EL (cell line): ENCODE measurements around the gene UBE4B.
"Not testable (repeated sequence)": the region's sequence is repeated elsewhere in the genome, so short reads cannot be mapped to it uniquely, and the experiment has no call there.

ENCODE experiments used
- DNase-seq: peaks from one replicate; pipeline ENCODE4 v3.0.0-alpha.2; 2016

Gene UBE4B

DNA sequence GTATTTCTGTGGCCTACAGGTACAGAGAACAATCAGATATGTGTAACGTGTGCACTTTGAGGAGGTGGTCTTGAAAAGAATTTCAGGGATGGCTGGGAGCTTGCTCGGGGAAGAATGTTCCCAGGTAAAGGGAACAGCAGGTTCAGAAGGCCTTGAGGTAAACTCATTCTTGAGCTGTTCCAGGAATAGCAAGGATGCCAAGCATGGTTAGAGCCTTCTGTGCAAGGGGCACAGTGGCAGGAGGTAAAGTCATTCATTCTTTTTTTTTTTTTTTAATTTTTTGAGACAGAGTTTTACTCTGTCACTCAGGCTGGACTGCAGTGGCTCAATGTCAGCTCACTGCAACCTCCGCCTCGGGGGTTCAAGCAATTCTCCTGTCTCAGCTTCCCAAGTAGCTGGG is 10.0 kb downstream of the UBE4B start:
- DNase-seq, result no peak

DNA sequence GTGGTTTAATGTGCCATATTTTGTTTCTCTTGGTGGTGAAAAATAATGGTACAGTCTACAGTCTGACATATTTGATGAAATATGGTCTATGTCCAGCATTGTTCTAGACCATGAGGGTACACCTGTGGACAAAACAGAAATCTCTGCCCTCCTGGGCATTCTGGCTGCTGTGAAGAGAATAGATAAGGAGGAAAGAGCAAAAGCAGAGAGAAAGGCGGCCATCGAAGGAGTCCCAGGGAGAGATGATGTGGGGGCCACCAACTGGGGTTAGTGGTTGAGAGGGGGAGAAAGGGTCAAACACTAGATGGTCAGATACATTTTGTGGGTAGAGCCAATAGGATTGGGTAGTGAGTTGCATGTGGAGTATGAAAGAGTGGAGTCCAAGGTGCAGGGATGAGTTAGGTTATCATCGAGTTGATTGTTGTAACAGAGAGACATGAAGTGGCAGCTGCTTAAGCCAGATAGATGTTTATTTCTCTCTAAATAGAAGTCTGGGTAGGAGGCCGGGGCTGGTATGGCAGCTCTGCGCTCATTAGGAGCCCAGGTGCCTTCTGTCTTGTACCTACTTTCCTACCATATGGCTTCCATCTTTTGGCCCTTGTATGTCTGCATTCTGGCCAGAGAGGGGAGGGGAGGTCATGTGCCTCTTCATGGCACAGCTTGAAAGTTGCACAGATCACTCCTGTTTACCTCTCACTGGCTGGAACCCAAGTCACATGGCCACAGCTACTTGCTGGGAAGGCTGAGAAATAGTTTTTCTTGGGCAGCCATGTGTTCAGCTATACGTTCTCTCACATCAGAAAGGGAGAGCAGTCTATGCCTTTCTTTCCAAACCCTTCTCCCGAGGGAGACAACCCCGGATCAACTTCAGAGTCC is 13.0 kb downstream of the UBE4B start:
- DNase-seq, result no peak

DNA sequence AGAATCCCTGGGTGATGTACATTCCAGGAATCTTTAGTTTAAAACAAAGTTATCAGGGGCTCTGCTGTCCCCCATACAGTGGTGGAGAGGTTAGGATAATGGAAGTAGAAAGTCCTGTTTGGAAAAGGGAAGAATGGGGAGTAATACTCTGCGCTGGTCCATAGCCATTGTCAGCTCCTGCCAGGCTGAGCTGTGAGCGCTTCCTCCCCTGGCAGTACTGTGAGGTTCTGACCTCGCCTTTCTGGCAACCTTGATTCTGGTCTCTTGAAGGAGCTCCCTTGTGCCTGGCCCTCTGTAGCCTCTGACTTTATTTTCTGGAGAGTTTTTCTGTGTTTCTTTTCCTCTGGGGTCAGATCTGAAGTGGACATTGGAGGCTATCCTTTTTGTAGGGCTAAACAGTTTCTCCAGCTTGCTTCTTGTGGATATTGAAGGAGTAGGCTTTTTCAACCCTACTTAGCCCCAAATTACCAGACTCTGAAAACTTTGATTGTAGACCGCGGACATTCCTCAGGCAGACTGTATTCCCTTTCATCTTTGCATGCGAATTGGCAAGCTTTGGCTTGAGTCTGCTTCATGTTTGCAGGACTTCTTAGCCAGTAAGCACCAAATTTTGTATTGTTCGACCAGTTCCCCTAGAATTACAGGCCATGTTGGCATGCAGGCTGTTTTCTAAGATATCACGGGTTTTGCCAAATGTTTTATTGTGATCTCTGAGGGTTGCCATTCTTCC is 13.8 kb downstream of the UBE4B start:
- DNase-seq, result no peak

DNA sequence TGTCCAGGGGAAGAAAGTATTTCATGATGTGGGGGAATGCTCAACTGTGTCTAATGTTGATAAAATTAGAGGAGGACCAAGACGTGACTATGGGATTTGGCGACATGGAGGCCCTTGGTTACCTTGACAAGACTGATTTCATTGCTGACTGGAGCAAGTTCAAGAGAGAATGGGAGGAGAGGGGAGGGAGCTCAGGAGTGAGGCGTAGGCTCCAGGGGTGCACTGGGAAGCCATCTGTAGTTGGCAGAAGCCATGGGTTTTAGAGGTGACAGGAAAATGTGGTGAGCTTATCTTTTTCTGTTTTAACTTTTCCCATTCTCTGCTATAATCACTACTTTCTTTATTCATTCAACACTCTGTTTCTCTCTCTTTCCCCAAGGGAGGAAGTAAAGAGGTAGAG is 15.8 kb downstream of the UBE4B start:
- DNase-seq, result no peak

DNA sequence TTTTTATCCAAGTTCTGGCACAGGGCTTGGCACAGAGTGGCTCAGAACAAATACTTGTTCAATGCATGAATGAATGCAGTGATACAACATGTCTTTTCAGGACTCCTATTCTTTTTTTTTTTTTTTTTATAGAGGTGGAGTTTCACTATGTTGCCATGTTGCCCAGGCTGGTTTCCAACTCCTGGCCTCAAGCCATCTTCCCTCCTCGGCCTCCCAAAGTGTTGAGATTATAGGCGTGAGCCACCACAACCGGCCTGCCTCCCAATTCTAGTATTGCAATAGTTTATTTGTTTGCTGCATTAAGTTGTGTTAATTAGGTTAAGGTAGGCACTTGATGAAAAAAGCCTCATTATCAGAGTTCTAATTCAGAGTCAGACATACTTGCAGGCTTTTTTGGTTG is 17.9 kb downstream of the UBE4B start:
- DNase-seq, result no peak

DNA sequence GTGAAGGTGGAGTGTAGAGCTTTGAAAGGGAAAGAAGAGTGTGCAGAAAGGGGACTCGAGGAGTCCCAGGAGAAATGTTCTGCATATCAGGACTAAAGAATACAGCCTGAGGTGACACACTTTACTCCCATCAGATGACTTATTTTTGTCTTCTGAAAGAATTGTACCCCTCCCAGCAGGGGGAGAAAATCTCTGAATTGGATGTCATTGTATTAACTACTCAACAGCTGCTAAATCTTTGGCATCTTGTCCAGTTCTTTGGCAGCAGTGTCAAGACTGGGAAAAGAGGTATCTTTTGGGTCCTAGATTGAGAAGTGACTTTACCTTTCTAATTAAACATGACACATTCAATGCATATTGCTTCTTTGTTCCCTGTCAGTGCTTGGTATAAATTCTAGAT is 18.9 kb downstream of the UBE4B start:
- DNase-seq, result no peak

DNA sequence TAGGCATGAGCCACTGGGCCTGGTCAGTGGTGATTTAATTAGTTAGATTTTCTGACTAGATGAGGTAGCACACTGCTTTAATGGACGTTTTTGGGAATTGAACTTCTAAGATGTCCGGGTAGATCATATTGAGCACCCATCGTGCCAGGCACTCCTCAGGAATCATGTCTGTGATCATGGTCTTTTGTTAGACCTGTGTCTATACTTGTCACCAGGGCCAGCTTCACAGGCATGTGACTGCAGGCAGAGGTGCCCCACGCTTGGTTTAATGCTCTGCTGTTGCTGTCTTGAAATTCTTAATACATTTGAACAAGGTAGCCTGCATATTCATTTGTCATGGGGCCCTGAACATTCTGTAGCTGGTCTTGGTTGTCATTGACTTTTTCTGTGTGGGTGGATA is 19.6 kb downstream of the UBE4B start:
- DNase-seq, result no peak

DNA sequence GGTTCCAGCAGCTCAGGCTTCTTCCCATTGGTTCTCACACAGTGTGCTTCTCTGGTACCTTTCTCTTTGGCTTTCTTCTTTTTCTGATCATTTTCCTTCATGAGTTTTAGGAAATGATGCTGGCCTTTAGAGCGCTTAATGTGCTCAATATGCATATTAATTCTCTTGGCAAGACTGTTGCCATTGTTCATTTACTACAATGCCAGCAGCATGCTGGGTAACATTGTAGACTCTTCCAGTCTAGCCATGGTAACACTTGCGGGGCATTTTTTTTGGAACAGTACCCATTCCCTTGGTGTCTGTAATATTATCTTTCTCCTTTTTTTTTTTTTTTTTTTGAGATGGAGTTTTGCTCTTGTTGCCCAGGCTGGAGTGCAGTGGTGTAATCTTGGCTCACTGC is 21.7 kb downstream of the UBE4B start:
- DNase-seq, result no peak

DNA sequence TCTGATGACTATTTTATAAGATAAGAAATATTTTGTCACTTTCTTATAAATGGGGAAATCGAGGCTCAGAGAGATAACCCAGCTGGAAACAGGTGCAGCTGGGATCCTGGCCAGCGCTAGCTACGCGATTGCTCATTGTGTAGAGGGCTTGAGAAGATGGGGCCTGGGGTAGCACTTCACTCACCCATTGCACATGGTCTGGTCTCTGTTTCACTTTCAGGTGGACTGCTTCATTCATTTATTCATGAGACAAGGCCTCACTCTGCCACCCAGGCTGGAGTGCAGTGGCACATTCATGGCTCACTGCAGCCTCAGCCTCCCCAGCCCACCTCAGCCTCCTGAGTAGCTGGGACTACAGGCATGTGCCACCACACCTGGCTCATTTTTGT is 23.8 kb downstream of the UBE4B start:
- DNase-seq, result no peak

DNA sequence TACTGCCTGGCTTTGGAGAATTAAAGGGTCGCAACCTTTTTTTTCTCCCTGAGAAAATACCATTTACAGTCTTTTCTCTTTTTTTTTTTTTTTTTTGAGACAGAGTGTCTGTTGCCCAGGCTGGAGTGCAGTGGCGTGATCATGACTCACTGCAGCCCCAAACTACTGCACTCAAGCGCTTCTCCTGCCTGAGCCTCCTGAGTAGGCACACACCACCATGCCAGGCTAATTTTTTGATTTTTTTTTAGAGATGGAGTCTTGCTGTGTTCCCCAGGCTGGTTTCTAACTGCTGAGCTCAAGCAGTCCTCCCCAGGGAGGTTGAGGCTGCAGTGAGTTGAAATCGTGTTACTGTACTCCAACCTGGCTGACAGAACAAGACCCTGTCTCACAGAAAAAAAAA is 24.6 kb downstream of the UBE4B start:
- DNase-seq, result peak; percentile 70

DNA sequence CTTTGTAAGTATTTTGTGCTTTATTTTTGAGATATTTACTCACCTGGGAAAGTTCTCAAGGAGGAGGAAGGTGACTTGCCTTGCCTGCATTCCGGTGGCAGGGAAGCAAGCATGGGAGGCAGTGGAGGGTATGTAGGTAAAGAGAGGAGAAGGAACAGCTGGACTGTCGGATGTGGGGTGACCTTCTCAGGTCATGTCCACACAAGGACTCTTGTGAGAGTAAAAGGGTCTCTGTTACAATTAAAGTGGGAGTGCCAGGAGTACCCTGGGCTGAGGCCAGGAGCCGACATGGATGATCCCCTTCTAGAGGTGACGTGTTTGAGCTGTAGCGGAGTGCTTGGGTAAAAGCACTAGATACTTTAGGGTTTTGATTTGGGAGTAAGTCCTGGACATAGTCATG is 25.0 kb downstream of the UBE4B start:
- no peak for DNase-seq

DNA sequence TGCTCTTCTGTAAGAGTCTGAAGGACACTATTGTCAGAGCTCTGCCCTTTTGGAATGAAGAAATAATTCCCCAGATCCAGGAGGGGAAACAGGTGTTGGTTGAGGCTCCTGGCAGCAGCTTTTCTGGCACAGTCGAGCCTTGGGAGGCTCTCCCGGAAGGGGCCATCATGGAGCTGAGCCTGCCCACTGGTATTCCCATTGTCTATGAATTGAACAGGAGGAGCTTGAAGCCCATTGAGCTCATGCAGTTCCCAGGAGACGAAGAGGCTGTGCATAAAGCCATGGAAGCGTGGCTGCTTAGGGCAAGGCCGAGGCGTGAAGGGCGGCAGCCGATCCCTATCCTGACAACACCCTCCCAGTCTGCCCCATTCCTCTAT is 26.6 kb downstream of the UBE4B start:
- DNase-seq, result no peak

DNA sequence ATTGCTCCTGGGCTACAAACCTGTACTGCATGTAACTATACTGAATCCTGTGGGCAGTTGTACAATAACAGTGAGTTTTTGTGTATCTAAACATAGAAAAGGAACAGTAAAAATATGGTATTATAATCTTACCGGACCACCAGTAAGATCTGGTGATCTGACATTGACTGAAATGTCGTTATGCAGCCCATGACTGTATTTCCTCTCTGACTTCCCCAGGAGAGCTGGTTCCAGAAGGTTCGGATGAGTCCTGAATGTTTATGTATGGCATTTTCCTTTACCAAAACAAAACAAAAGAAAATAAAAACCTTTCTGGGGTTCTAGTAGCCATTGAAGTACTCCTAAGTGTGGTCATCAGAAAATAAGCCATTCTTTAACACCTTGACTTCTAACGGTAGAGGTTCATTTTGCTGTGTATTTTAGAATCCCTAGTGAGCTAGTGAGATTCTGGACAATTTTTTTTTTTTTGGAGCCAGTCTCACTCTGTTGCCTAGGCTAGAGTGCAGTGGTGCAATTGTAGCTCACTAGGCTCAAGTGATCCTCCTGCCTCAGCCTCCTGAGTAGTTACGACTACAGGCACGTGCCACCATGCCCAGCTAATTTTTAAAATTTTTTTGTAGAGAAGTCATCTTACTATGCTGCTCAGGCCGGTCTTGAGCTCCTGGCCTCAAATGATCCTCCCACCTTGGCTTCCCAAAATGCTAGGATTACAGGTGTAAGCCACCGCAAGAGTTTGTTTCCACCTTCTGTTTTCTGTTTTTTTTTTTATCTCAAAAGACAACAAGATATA is 27.7 kb downstream of the UBE4B start:
- no peak for DNase-seq

DNA sequence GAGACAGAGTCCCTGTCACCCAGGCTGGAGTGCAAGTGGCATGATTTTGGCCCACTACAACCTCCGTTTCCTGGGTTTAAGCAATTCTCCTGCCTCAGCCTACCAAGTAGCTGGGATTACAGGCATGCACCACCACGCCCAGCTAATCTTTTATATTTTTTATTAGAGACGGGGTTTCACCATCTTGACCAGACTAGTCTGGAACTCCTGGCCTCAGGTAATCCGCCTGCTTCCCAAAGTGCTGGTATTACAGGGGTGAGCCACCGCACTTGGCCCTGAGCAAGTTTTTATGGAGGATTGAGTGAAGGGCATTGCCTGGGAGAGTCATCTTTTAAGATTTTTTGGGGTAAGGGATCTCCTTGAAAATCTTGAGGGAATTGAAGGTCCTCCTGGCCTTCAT is 28.5 kb downstream of the UBE4B start:
- no peak for DNase-seq

DNA sequence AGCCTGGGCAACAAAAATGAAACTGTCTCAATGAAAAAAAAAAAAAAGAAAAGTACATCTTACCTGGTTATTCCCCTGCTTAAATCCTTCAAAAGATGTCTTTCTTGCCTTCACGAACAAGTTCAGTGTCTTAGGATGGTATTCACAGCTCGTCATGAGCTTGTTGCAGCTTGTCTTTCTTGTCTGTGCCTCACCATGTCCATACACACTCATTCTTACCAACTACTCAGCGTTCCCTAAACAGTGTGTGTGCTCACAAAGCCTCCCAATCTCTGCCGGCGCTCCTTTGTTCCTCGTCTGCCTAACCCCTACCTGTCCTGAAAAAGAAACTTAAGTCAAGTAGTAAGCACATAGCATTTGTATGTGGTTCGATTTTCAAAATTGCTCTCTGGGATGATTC is 31.1 kb downstream of the UBE4B start:
- DNase-seq, result no peak

DNA sequence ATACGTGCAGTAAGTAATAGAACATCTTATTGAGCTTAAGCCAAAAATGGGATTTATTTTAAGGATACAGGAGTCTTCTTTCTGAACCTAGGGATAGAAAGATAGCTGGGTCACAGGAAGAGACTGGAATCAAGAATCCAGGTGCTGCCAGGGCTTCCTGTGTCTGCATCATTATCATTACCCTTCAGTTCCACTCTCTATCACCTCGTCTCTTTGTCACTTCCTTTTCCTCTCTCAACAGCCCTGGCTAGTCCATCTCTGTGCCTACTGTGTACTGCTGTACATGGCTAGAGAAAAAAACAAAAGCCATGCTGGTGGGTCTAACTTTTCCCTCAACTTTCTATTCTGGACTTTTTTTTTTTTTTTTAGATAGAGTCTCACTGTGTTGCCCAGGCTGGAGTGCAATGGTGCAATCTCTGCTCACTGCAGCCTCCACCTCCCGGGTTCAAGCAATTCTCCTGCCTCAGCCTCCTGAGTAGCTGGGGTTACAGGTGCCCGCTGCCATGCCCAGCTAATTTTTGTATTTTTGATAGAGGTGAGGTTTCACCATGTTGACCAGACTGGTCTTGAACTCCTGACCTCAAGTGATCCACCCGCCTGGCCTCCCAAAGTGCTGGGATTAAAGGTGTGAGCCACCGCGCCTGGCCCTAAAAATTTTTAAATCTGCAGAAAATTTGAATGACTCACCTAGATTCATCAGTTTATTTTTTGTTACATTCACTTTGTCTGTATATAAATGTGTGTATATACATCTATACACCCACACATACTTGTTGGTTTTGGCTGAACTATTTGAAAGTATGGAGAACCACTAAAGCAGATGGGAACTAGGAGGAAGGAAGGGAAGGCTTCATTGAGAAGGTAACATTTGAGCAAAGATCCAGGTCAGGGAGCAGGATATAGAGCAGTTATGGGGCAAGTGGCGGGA is 31.9 kb downstream of the UBE4B start:
- no peak for DNase-seq

DNA sequence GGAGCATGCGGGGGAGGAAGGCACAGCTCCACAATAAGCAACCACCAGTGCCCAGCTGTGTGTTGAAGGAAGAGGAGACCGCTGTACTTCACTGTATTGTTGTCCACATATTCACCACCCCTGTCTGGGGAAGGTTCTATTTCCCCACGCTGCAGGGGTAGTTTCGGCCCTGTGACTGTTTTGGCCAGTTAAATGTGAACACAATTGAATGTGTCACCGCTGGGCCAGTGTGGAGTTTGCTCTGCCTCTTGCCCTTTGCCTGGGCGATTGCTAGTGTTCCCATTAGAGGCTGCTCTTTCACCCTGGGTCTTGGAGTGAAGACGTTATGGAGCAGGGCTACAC is 32.6 kb downstream of the UBE4B start:
- DNase-seq, result no peak

DNA sequence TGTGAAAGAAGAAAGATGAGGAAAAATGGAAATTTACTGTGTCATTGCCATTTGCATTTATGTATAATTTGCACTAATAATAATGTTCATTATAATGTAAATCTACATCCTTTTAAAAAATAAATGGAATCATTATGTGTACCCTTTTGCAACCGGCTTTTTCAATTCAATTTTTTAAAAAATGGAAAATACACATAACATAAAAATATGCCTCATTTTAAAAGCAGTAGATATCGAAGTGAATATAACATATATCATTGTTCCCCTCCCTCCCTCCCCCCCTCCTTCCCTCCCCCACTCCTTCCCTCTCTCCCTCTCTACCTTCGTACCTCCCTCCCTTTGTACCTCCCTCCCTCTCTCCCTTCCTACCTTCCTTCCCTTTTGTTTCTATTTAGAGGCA is 33.0 kb downstream of the UBE4B start:
- DNase-seq, result no peak

DNA sequence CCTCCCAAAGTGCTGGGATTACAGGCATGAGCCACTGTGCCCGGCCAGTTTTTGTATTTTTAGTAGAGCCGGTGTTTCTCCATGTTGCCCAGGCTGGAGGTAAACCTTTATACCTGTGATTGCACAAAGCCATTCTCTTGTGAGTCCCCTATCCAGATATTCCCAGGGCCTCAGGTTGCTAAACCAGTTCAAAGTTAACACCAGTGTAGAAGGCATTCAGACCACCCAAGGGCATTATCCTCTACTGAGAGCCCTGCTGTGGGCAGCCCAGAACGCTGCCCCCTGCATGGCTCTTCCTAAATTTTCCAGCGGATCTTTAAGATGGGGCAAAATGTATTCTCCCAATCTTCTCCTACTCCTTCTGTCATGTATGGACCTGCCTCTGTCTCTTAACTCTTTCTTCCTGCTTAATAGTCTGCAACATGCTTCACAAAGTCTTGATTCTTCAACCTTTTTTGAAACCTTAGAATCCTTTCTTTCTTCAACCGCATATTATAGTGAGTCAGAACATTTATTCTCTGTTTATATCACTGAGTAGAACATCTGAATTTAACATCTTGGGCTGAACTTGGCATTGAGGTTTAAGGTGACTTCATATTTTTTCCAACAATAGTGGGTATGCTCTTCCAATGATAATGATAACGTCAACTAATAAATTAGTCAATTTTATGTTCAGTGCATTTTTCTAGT is 36.0 kb downstream of the UBE4B start:
- no peak for DNase-seq

DNA sequence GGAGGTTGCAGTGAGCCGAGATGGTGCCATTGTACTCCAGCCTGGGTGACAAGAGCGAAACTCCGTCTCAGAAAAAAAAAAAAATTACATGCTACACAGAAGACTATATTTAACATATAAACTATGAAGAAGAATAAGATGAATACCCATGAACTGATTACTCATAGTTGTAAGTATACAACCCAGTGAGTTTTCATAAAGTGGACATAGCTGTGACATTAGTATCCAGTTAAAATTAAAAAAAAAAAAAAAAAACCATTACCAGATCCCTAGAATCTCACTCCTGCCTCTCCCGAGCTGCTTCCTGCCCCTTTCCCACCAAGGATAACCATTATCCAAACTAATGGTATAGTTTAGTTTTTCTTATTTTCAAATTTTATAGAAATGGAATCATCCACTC is 37.4 kb downstream of the UBE4B start:
- no peak for DNase-seq

DNA sequence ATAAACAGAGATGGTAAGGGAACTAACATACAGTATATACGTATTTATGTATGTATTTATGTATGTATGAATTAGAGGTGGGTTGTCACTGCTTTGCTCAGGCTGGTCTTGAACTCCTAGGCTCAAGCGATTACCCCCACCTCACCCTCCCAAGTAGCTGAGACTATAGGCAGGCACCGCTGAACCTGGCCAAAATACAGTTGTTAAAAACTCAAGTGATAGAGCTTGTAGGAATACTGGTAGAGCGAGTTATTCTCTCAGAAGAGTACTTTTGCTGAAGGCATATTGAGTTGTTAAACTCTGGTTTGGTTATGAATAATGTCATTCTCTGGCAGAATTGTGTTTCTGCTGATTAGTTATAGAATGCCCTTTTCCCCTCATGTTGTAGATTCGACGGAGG is 38.9 kb downstream of the UBE4B start:
- DNase-seq, result no peak

DNA sequence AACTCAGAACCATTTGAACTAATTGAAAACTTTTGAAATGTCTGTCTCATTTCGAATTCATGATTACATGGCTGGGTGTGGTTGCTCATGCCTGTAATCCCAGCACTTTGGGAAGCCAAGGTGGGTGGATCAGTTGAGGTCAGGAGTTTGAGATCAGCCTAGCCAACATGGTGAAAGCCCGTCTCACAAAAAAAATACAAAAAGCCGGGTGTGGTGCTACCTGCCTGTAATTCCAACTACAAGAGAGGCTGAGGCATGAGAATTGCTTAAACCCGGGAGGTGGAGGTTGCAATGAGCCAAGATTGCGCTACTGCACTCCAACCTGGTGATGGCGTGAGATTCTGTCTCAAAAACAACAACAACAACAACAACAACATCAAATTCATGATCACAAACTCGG is 40.6 kb downstream of the UBE4B start:
- not testable (repeated sequence) for DNase-seq
